Fibroblast of lung (primary cell): Measurements from ENCODE around the gene NHERF1. TPM values are rescaled to one million over a fixed set of nuclear protein-coding genes. Genes with fewer than 3 reads are reported as not detected.

Experiments used
- DNase-seq, 2 donors: peaks; one replicate each; pipeline versions ENCODE4 v3.0.0 to v3.0.0-alpha.2; 2010; ENCODE audit warnings: low read depth in 2 of 2
- H2AFZ ChIP-seq: 2 replicates; pipeline ENCODE4 v1.5.1; 2012; ENCODE audit warnings: low read length, control low read depth, inconsistent platforms
- H3K27ac ChIP-seq: 2 replicates; pipeline ENCODE4 v1.5.1; 2011; ENCODE audit warnings: low read length, control low read depth; ENCODE audit not compliant: insufficient read depth
- H3K27me3 ChIP-seq: 2 replicates; pipeline ENCODE4 v1.5.1; 2011; ENCODE audit warnings: mild to moderate bottlenecking, low read length; ENCODE audit not compliant: control insufficient read depth, insufficient read depth
- H3K36me3 ChIP-seq: 2 replicates; pipeline ENCODE4 v1.5.1; 2011; ENCODE audit warnings: low read length; ENCODE audit not compliant: control insufficient read depth, insufficient read depth
- H3K4me1 ChIP-seq: 2 replicates; pipeline ENCODE4 v1.5.1; 2011; ENCODE audit warnings: low read length; ENCODE audit not compliant: control insufficient read depth, insufficient read depth; ENCODE audit errors: extremely low read depth
- H3K4me2 ChIP-seq: 2 replicates; pipeline ENCODE4 v1.5.1; 2011; ENCODE audit warnings: low read length, control low read depth; ENCODE audit not compliant: insufficient read depth; ENCODE audit errors: extremely low read depth
- H3K4me3 ChIP-seq, 4 experiments: fragments of 200-600 bp in 1 of 4; sonication (generic) in 1 of 4; replicated peaks in 1 of 4; 2 replicates each; pipeline ENCODE4 v1.5.1; 2011 to 2016; ENCODE audit warnings: low read length in 4 of 4, low read depth in 3 of 4, mild to moderate bottlenecking in 3 of 4, control low read depth in 2 of 4, inconsistent platforms in 1 of 4, mixed read lengths in 1 of 4; ENCODE audit not compliant: insufficient read depth in 1 of 4; ENCODE audit errors: control extremely low read depth in 1 of 4
- H3K79me2 ChIP-seq: 2 replicates; pipeline ENCODE4 v1.5.1; 2012; ENCODE audit warnings: mild to moderate bottlenecking, low read length, inconsistent platforms; ENCODE audit not compliant: control insufficient read depth, insufficient read depth
- H3K9ac ChIP-seq: 2 replicates; pipeline ENCODE4 v1.5.1; 2011; ENCODE audit warnings: mild to moderate bottlenecking, low read length, control low read depth; ENCODE audit not compliant: insufficient read depth
- H3K9me3 ChIP-seq: 2 replicates; pipeline ENCODE4 v1.5.1; 2012; ENCODE audit warnings: low read depth, low read length; ENCODE audit not compliant: control insufficient read depth, insufficient read depth
- H4K20me1 ChIP-seq: 2 replicates; pipeline ENCODE4 v1.5.1; 2011; ENCODE audit warnings: low read length; ENCODE audit not compliant: control insufficient read depth, insufficient read depth; ENCODE audit errors: extremely low read depth
- CTCF ChIP-seq, 2 donors: IDR thresholded peaks in 1 of 2; conservative IDR thresholded peaks in 1 of 2; 1 replicate in 1 of 2; 2 replicates in 1 of 2; pipeline ENCODE4 v1.5.1; 2011 to 2012; ENCODE audit warnings: low read length in 2 of 2, control low read depth in 1 of 2, inconsistent platforms in 1 of 2, low read depth in 1 of 2, mild to moderate bottlenecking in 1 of 2
- EZH2 ChIP-seq: IDR thresholded peaks from 2 replicates; pipeline ENCODE4 v1.5.1; 2012; ENCODE audit warnings: low read length, control low read depth, mild to moderate bottlenecking; ENCODE audit errors: missing control alignments
- polyA plus RNA-seq, 2 donors: library from polyadenylated mRNA; depleted of rRNA in 1 of 2; stranded (reverse) in 1 of 2; unstranded in 1 of 2; fragments of >200 nt; gene quantifications; 2 replicates each; pipeline ENCODE4 v1.2.1, GENCODE V29; 2011 to 2012; ENCODE audit warnings: missing spikeins in 1 of 2
- total RNA-seq: library from RNA; depleted of rRNA; stranded (reverse); fragments of >200 nt; gene quantifications from 2 replicates; pipeline ENCODE4 v1.2.1, GENCODE V29; 2014

The NHERF1 gene
- total and polyA plus RNA-seq, 2 donors (not counting 1 experiment from before 2014, with no cell fraction given) = 10.2 to 13.9 TPM

- Histone ChIP-seq H3K4me2 (no peak overlapping the region), H4K20me1 (no peaks in the 10 kb centered on the region), H3K36me3 (no peaks in the 10 kb centered on the region), H2AFZ (no peak overlapping the region), H3K9ac (no peak overlapping the region), H3K4me3 (no peak overlapping the region), H3K9me3 (no peaks in the 10 kb centered on the region), H3K4me1 (peaks cover 7% of the 10 kb centered on the region), H3K27ac (no peak overlapping the region), H3K27me3 (no peaks in the 10 kb centered on the region), H3K79me2 (peaks cover 3% of the 10 kb centered on the region)
- no peak for DNase-seq
- no peak for TF ChIP-seq EZH2
- no peak for TF ChIP-seq CTCF (conservative IDR thresholded peaks at IDR 0.05 in 1 of 2, IDR thresholded peaks at IDR 0.05 in 1 of 2; ENCODE audit: low read depth in 1 of 2, low read length in 2 of 2)
Observed at GRCh38 chr17:74752822-74753401, 4.5 kb downstream of the NHERF1 start.

GRCh38 chr17:74754832-74755231 is 6.4 kb downstream of the NHERF1 start:
- no peaks in the 10 kb centered on the region for H3K36me3 ChIP-seq
- no peak overlapping the region for H3K9ac ChIP-seq
- no peak overlapping the region for H3K4me3 ChIP-seq
- H3K4me2 ChIP-seq = no peak overlapping the region
- TF ChIP-seq EZH2 (no peak), CTCF (conservative IDR thresholded peaks at IDR 0.05 in 1 of 2, IDR thresholded peaks at IDR 0.05 in 1 of 2; ENCODE audit: low read depth in 1 of 2, low read length in 2 of 2) (no peak)
- H3K27me3 ChIP-seq = no peaks in the 10 kb centered on the region
- peaks cover 3% of the 10 kb centered on the region for H3K79me2 ChIP-seq
- no peaks in the 10 kb centered on the region for H4K20me1 ChIP-seq
- no peak for DNase-seq
- H3K27ac ChIP-seq = no peak overlapping the region
- H3K9me3 ChIP-seq = no peaks in the 10 kb centered on the region
- H2AFZ ChIP-seq = no peak overlapping the region
- H3K4me1 ChIP-seq = peaks cover 15% of the 10 kb centered on the region

GRCh38 chr17:74755533-74755932 is 7.1 kb downstream of the NHERF1 start:
- no peak for DNase-seq
- Histone ChIP-seq H3K27ac (no peak overlapping the region), H3K9ac (no peak overlapping the region), H3K4me2 (no peak overlapping the region), H4K20me1 (no peaks in the 10 kb centered on the region), H2AFZ (no peak overlapping the region), H3K9me3 (no peaks in the 10 kb centered on the region), H3K27me3 (no peaks in the 10 kb centered on the region), H3K4me3 (no peak overlapping the region), H3K36me3 (no peaks in the 10 kb centered on the region), H3K79me2 (peaks cover 3% of the 10 kb centered on the region), H3K4me1 (peaks cover 13% of the 10 kb centered on the region)
- TF ChIP-seq CTCF (conservative IDR thresholded peaks at IDR 0.05 in 1 of 2, IDR thresholded peaks at IDR 0.05 in 1 of 2; ENCODE audit: low read depth in 1 of 2, low read length in 2 of 2) (no peak), EZH2 (no peak)
